Eye (tissue), 1 donor: ENCODE measurements around the gene C5AR2.
"Not testable (repeated sequence)": the region's sequence is repeated elsewhere in the genome, so short reads cannot be mapped to it uniquely, and the experiment has no call there.

Source experiments
- DNase-seq: peaks from one replicate; pipeline ENCODE4 v3.0.0-alpha.2; 2015

Gene C5AR2

GRCh38 chr19:47331931-47332547 lies at the start of gene C5AR2:
TSS of gene C5AR2 (plus strand) at chr19:47332175. CDS start at chr19:47340800, 8,625 bp downstream.
- DNase-seq = no peak

- DNase-seq = no peak
Observed at GRCh38 chr19:47283405-47284059, 48.4 kb upstream of the C5AR2 start.

- DNase-seq = peak; percentile 86
Observed at GRCh38 chr19:47284324-47284899, 47.6 kb upstream of the C5AR2 start.

- peak; percentile 93 for DNase-seq
Observed at GRCh38 chr19:47296036-47296435, 35.9 kb upstream of the C5AR2 start.

DNA sequence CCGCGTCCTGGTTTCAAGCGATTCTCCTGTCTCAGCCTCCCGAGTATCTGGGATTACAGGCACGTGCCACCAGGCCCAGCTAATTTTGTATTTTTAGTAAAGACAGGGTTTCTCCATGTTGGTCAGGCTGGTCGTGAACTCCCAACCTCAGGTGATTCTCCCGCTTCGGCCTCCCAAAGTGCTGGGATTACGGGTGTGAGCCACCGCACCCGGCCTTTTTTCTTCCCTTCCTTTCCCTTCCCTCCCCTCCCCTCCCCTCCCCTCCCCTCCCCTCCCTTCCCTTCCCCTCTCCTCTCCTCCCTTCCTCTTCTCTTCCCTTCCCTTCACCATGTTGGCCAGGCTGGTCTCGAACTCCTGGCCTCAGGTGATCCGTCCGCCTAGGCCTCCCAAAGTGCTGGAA lies 31.1 kb upstream of the C5AR2 start:
- DNase-seq = not testable (repeated sequence)

DNA sequence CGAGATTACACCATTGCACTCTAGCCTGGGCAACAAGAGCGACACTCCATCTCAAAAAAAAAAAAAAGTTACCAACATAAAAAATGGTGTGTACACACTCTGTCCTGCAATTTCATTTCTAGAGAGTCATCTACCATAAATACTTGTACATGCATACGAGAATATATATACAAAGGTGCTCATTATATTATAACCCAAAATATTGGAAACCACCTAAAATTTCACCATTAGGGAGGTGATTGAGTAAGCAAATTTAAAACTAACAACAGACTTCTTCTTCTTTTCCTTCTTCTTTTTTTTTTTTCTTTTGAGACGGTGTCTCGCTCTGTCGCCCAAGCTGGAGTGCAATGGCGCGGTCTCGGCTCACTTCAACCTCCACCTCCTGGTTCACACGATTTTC lies 29.7 kb upstream of the C5AR2 start:
- DNase-seq = no peak

DNA sequence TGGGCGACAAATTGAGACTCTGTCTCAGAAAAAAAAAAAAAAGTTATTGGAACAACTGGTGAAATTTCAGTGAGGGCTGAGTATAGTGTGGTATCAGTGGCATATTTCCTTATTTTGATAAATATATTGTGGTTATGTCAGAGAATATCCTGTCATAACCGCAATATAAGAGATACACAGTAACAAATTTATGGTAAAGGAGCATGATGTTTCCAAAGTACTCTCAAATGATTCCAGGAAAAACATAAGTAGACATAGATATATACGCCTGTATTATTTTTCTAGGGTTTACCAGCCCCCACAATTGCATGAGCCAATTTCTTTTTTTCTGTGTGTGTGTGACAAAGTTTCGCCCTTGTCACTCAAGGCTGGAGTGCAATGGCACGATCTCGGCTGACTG lies 28.0 kb upstream of the C5AR2 start:
- DNase-seq = no peak

DNA sequence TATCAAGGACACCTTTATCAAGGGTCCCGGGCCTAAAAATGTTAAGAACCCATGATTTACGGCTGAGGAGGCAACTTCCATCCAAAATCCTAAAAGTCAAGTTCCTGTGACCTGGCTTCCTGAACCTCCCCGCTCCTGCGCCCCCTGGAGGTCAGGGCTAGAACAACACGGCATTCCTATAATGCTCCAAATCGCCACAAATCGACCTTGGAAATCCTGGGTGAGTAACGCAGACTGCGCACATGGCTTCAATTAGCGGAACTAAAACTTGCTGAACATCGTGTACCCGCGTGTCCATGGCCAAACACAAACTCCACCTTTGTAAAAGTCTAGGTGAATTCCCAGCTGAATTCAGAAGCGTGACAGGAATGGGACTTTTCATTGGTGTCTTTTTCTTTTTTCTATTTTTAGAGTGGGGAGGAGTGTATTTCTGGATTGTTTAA lies 26.6 kb upstream of the C5AR2 start:
- peak; percentile 71 for DNase-seq

- DNase-seq = no peak
Observed at GRCh38 chr19:47306303-47306702, 25.7 kb upstream of the C5AR2 start.

GRCh38 chr19:47309038-47309437 lies 22.9 kb upstream of the C5AR2 start:
- DNase-seq = no peak

GRCh38 chr19:47309608-47310007 lies 22.4 kb upstream of the C5AR2 start, which contains the start of gene C5AR1:
TSS of gene C5AR1 (plus strand) at chr19:47309861. CDS start at chr19:47309896, 35 bp downstream.
- no peak for DNase-seq

DNA sequence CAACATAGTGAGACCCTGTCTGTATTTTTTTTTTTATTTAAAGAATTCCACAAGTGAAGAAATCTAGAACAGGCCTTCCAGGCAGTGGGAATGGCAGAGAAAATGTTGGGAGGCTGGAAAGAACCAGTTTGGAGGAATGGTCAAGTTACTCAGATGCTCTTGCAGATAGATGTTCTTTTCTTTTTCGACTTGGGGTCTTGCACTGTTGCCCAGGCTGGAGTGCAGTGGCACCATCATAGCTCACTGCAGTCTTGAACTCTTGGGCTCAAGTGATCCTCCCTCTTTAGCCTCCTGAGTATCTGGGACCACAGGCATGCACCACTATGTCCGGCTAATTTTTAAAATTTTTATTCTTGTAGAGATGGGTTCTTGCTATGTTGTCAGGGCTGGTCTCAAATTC lies 21.7 kb upstream of the C5AR2 start:
- no peak for DNase-seq

DNA sequence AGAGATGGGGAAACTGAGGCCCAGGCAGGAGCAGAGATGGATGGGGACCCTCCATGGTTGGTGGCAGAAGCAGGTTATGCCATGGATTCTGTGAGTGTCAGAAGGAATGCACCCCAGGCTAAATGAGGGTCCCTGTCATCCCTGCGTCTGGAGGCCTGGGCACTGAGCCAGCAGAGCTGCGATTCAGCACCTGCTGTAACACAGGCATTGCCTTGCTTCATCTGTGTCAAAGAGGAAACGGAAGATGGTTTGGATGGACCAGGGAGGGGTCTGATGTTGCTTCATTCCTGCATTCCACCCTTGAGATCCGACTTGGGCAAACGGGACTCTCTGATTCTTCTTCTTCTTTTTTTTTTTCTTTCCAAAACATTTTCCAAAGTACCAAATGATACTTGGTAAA lies 21.2 kb upstream of the C5AR2 start:
- no peak for DNase-seq

DNA sequence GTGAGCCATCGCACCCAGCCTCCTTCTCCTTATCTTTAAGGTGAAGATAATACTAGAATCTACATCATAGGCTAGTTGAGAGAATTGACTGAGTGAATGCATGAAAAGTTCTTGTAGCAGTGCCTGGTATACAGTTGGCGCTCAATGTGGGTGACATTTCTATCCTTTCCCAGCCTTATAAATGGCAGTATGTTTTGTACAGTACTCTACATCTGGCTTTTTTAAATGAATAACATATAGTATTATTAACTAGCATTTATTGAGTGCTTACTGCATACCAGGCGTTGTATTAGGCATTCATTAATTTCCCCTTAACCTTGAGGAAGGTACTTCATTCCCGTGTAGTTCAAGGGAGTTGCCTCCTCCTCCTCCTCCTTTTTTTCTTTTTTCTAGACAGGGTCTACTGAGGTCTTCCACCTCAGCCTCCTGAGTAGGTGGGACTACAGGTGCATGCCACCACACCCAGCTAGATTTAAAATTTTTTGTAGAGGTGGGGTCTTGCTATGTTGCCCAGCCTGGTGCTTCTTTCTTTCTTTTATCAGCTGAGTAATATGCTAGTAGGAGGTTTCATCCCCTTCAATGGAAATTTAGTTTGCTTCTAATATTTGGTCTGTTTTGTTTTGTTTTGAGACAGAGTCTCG lies 19.5 kb upstream of the C5AR2 start:
- DNase-seq = no peak

- no peak for DNase-seq
Observed at GRCh38 chr19:47313754-47314295, 18.1 kb upstream of the C5AR2 start.

GRCh38 chr19:47315125-47315821 lies 16.7 kb upstream of the C5AR2 start:
- peak; percentile 7 for DNase-seq

DNA sequence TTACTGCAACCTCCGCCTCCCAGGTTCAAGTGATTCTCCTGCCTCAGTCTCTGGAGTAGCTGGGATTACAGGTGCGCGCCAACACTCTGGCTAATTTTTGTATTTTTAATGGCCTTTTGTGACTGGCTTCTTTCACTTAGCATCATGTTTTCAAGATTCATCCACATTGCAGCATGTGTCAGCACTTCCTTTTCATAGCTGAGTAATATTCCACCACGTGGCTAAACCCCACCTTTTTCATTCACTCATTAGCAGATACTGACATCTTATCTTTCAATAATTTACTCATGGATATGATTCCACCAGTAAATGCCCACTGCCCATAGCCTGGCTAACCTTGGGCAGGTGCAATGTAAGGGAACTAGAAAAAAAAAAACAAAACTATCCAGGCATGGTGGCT lies 15.5 kb upstream of the C5AR2 start:
- DNase-seq = no peak

DNA sequence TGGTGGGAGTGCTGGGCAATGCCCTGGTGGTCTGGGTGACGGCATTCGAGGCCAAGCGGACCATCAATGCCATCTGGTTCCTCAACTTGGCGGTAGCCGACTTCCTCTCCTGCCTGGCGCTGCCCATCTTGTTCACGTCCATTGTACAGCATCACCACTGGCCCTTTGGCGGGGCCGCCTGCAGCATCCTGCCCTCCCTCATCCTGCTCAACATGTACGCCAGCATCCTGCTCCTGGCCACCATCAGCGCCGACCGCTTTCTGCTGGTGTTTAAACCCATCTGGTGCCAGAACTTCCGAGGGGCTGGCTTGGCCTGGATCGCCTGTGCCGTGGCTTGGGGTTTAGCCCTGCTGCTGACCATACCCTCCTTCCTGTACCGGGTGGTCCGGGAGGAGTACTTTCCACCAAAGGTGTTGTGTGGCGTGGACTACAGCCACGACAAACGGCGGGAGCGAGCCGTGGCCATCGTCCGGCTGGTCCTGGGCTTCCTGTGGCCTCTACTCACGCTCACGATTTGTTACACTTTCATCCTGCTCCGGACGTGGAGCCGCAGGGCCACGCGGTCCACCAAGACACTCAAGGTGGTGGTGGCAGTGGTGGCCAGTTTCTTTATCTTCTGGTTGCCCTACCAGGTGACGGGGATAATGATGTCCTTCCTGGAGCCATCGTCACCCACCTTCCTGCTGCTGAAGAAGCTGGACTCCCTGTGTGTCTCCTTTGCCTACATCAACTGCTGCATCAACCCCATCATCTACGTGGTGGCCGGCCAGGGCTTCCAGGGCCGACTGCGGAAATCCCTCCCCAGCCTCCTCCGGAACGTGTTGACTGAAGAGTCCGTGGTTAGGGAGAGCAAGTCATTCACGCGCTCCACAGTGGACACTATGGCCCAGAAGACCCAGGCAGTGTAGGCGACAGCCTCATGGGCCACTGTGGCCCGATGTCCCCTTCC lies 11.8 kb upstream of the C5AR2 start:
- DNase-seq = no peak

GRCh38 chr19:47321630-47322029 lies 10.3 kb upstream of the C5AR2 start:
- no peak for DNase-seq

DNA sequence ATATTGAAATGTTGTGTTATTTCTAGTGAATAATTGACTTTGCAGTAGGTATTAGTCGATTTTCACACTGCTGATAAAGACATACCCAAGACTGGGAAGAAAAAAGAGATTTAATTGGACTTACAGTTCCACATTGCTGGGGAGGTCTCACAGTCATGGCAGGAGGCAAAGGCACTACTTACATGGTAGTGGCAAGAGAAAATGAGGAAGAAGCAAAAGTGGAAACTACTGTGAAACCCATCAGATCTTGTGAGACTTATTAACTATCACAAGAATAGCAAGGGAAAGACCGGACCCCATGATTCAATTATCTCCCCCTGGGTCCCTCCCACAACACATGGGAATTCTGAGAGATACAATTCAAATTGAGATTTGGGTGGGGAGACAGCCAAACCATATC lies 9.9 kb upstream of the C5AR2 start:
- no peak for DNase-seq

- no peak for DNase-seq
Observed at GRCh38 chr19:47323409-47323808, 8.6 kb upstream of the C5AR2 start.

DNA sequence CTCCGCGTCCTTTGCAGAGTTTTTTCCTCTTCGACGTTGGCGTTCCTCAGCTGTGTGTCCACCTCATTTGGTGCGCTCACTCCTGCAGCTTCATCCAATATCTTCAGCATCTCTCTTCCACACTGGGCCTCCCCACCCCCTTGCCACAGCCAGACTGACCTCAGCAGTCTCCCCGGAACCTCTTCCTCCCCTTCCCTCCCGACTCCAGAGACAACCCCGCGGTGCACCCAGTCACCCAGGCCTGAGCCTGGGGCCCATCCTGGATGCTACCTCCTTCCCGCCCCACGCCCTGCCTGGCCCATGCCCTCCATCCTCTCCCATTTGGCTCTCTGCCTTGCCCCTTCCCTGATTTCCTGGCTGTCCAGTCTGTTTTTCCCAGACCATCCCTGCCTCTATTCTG lies 8.1 kb upstream of the C5AR2 start:
- no peak for DNase-seq
